ENCODE measurements around the gene PADI2. TPM values are rescaled to one million over a fixed set of nuclear protein-coding genes. Genes with fewer than 3 reads are reported as not detected.

The PADI2 gene
- total RNA-seq, 1 donor from 2014 or later, result 3.5 TPM

DNA sequence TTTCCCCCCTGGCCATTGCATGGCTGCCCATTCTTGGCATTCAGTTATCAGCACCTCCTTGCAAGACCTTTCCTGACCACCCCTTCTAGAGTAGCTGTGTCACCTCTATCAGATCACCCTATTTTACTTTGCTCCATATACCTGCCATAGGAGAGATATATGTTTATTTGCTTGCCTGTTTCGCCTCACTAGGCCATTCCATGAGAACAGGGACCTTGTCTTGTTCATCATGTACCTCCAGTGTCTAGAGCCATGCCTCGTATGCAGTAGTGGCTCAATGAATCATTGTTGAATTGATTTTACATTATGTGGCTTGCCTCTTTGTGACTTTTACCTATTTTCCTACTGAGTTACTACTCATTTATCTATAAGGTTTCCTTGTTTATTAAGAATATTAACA, 26.4 kb upstream of the PADI2 start:
- DNase-seq (ENCODE audit: extremely low spot score, unreplicated experiment), result no peak
- Mint-ChIP-seq H3K4me1 (ENCODE audit: unreplicated experiment) (no peaks in the 10 kb centered on the region), H3K9me3 (no peaks in the 10 kb centered on the region)

DNA sequence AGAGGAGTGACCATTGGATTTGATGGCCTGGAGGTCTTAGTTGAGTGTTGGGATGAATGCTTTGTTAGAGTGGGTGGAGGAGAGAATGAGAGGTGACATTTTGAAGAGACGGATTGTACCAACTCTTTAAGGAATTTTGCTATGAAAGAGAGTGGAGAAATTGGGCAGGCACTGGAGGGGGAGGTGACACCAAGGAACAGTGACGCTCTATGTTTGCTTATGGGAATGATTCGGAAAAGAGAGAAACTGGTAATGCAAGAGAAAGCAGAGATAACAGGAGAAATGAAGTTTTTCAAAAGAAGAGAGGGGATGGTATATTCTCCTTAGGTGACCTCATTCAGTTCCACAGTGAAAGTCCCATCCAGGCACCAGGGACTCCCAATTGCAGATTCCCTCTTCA, 24.5 kb upstream of the PADI2 start:
- no peak for DNase-seq (ENCODE audit: extremely low spot score, unreplicated experiment)
- no peak overlapping the region for H3K4me3 Mint-ChIP-seq
- no peaks in the 10 kb centered on the region for H3K9me3 Mint-ChIP-seq
- no peaks in the 10 kb centered on the region for H3K4me1 Mint-ChIP-seq (ENCODE audit: unreplicated experiment)
- H3K27ac Mint-ChIP-seq, result no peak overlapping the region
- H3K27me3 Mint-ChIP-seq, result peaks cover 7% of the 10 kb centered on the region
- no peaks in the 10 kb centered on the region for H3K36me3 Mint-ChIP-seq
- TF ChIP-seq, protein P1, sequence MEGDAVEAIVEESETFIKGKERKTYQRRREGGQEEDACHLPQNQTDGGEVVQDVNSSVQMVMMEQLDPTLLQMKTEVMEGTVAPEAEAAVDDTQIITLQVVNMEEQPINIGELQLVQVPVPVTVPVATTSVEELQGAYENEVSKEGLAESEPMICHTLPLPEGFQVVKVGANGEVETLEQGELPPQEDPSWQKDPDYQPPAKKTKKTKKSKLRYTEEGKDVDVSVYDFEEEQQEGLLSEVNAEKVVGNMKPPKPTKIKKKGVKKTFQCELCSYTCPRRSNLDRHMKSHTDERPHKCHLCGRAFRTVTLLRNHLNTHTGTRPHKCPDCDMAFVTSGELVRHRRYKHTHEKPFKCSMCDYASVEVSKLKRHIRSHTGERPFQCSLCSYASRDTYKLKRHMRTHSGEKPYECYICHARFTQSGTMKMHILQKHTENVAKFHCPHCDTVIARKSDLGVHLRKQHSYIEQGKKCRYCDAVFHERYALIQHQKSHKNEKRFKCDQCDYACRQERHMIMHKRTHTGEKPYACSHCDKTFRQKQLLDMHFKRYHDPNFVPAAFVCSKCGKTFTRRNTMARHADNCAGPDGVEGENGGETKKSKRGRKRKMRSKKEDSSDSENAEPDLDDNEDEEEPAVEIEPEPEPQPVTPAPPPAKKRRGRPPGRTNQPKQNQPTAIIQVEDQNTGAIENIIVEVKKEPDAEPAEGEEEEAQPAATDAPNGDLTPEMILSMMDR (conservative IDR thresholded peaks at IDR 0.05), result no peak

More for the DNA sequence above, 26.4 kb upstream of the PADI2 start:
- H3K36me3 Mint-ChIP-seq, result no peaks in the 10 kb centered on the region
- H3K27me3 Mint-ChIP-seq, result peaks cover 7% of the 10 kb centered on the region
- TF ChIP-seq, protein P1 (conservative IDR thresholded peaks at IDR 0.05), result no peak
- H3K4me3 Mint-ChIP-seq, result no peak overlapping the region
- H3K27ac Mint-ChIP-seq, result no peak overlapping the region

DNA sequence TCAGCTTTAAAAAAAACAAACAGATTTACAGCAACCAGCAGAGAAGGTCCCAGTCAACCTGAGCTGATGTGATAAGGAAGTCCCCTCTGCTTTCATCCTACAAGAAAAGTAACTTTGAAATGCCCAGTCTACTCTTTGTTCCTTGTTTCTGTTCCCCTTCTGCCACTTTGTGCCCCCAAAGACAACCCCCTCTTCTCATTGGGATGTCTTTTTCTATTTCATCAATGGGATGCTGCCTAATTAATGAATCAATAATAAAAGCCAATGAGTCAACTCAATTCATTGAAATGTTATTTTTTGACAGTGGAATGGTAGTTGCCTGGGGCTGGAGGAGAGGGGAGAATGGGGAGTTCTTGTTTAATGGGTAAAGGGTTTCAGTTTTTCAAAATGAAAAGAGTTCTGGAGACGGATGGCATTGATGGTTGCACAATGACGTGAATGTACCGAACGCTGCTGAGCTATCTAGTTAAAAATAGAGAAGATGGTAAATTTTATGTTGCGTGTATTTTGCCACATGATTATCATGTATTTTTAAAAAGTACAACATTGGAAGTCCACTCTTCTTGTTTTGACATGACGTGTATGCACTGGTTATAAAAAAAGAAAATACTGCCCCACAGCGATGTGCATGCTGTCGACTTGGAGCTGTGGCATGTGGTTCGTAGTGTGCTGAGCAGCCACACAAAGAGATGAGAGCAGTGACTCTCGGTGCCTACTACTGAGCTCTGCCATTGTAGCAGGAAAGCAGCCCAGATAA, 22.4 kb upstream of the PADI2 start:
- Mint-ChIP-seq H3K27me3 (peaks cover 9% of the 10 kb centered on the region), H3K27ac (no peak overlapping the region), H3K4me3 (no peak overlapping the region), H3K36me3 (no peaks in the 10 kb centered on the region), H3K4me1 (ENCODE audit: unreplicated experiment) (no peaks in the 10 kb centered on the region), H3K9me3 (no peaks in the 10 kb centered on the region)
- TF ChIP-seq, protein P1 (conservative IDR thresholded peaks at IDR 0.05), result no peak
- DNase-seq (ENCODE audit: extremely low spot score, unreplicated experiment), result no peak

DNA sequence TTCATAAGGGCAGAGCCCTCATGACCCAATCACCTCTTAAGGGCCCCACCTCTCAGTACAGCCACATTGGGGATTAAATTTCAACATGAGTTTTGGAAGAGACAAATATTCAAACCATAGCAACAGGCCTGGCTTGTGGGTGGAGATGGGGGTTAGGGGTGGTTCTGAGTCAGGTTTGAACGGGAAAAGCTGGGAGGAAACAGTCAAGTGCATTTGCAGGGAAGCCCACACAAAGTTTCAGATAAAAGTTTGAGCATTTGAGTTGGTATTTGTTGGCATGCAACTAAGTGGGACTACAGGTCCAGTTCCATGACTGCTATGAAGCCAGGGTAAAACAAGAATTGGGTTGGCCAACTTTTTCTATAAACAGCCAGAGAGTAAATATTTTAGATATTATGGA, 21.0 kb upstream of the PADI2 start:
- Mint-ChIP-seq H3K9me3 (no peaks in the 10 kb centered on the region), H3K4me1 (ENCODE audit: unreplicated experiment) (no peaks in the 10 kb centered on the region), H3K36me3 (no peaks in the 10 kb centered on the region), H3K27ac (no peak overlapping the region), H3K27me3 (peaks cover 7% of the 10 kb centered on the region), H3K4me3 (no peak overlapping the region)
- DNase-seq (ENCODE audit: extremely low spot score, unreplicated experiment), result no peak
- TF ChIP-seq, protein P1 (conservative IDR thresholded peaks at IDR 0.05), result no peak

DNA sequence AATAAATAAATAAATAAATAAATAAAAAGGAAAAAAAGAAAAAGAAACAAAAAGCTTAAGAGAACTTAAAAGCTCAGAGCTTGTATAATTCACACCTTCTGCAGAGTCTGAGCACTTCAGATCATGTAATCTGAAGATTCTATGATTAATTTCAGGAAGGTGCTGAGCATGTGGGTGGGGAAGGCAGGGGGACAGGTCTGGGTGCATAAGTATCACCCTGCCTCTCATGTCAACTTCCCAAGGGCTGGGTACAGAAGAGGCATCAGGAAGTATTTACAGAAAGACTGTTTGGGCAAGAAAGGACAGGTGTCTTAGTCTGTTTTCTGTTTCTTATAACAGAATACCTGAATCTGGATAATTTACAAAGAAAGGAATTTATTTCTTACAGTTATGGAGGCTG, 20.4 kb upstream of the PADI2 start:
- Mint-ChIP-seq H3K4me1 (ENCODE audit: unreplicated experiment) (peaks cover 3% of the 10 kb centered on the region), H3K4me3 (no peak overlapping the region), H3K27ac (peak overlapping the region; percentile 2), H3K27me3 (peaks cover 7% of the 10 kb centered on the region), H3K9me3 (no peaks in the 10 kb centered on the region), H3K36me3 (no peaks in the 10 kb centered on the region)
- TF ChIP-seq, protein P1 (conservative IDR thresholded peaks at IDR 0.05), result no peak
- DNase-seq (ENCODE audit: extremely low spot score, unreplicated experiment), result no peak
